HepG2 (cell line): ENCODE measurements around the gene FAM114A2. TPM values are rescaled to one million over a fixed set of nuclear protein-coding genes. Genes with fewer than 3 reads are reported as not detected.
A peak's percentile ranks its signal among the peaks of the same experiment; 100 is the strongest.

Experiments
- ATAC-seq: fragments of 200-7000 bp; cut with Tn5 transposase; 3 replicates; pipeline ENCODE4 v1.9.1; 2020; ENCODE audit warnings: mild to moderate bottlenecking, moderate library complexity
- BruUV-seq: library from RNA; stranded (reverse); fragments of 400-500 nt; replicated peaks from 2 replicates; lab custom pipeline; 2021; lab: Mats Ljungman, UMichigan
- CTCF ChIA-PET: fragments of 300-600 bp; formaldehyde crosslinking; extraction: SDS; loops from one replicate; lab custom pipeline; 2021; ENCODE audit warnings: low total read pairs, inconsistent platforms, low intra/inter-chr PET ratio; lab: Yijun Ruan, JAX
- POLR2A ChIA-PET: fragments of 350-600 bp; sonication (Branson Sonifier 250); formaldehyde crosslinking; loops from one replicate; lab custom pipeline; 2020; ENCODE audit warnings: antibody characterized with exemption, inconsistent platforms; lab: Yijun Ruan, JAX
- DNase-seq: peaks from one replicate; pipeline ENCODE4 v3.0.0-alpha.2; 2015; ENCODE audit warnings: low spot score
- FAIRE-seq: peaks from 3 replicates; lab custom pipeline; 2011; peaks lifted over from hg19 to GRCh38; lab: Jason Lieb, UNC
- H2AFZ ChIP-seq: one replicate; pipeline ENCODE4 v1.6.1; 2011; ENCODE audit warnings: low read length, inconsistent platforms
- H3K27ac ChIP-seq: fragments of 300-600 bp; 3 replicates; pipeline ENCODE4 v1.8.0; 2011; ENCODE audit warnings: mixed run types, mild to moderate bottlenecking, mixed read lengths, low read length, inconsistent platforms; ENCODE audit not compliant: insufficient read depth; ENCODE audit errors: extremely low read length
- H3K27me3 ChIP-seq, 2 experiments: fragments of 200-600 bp in 1 of 2; 2 replicates in 1 of 2; 3 replicates in 1 of 2; pipeline versions ENCODE4 v1.6.0 to v1.8.0; 2011; ENCODE audit warnings: low read length in 2 of 2, mild to moderate bottlenecking in 2 of 2, moderate library complexity in 2 of 2, inconsistent platforms in 1 of 2; ENCODE audit not compliant: insufficient read depth in 2 of 2, control insufficient read depth in 1 of 2
- H3K36me3 ChIP-seq, 2 experiments: fragments of 200-600 bp in 1 of 2; replicated peaks in 1 of 2; 2 replicates in 1 of 2; 3 replicates in 1 of 2; pipeline versions ENCODE4 v1.5.1 to v1.8.0; 2011; ENCODE audit warnings: low read length in 2 of 2, inconsistent platforms in 1 of 2; ENCODE audit not compliant: insufficient read depth in 2 of 2, control insufficient read depth in 1 of 2
- H3K4me1 ChIP-seq: 2 replicates; pipeline ENCODE4 v1.5.1; 2012; ENCODE audit warnings: low read length, inconsistent platforms; ENCODE audit not compliant: insufficient read depth
- H3K4me2 ChIP-seq: 2 replicates; pipeline ENCODE4 v1.6.0; 2011; ENCODE audit warnings: low read depth, low read length, inconsistent platforms
- H3K4me3 ChIP-seq, 3 experiments: fragments of 200-600 bp in 1 of 3; sonication (generic), shearing (Covaris generic) in 1 of 3; replicated peaks in 1 of 3; 2 replicates each; pipeline ENCODE4 v1.5.1; 2011 to 2016; ENCODE audit warnings: low read length in 3 of 3, inconsistent platforms in 2 of 3, low read depth in 2 of 3, mild to moderate bottlenecking in 2 of 3, control low read depth in 1 of 3, mixed read lengths in 1 of 3; ENCODE audit not compliant: insufficient read depth in 1 of 3
- H3K79me2 ChIP-seq: one replicate; pipeline ENCODE4 v1.6.1; 2011; ENCODE audit warnings: low read length, inconsistent platforms; ENCODE audit not compliant: insufficient read depth
- H3K9ac ChIP-seq: 2 replicates; pipeline ENCODE4 v1.6.0; 2011; ENCODE audit warnings: mild to moderate bottlenecking, low read depth, low read length, inconsistent platforms; ENCODE audit not compliant: insufficient read depth
- H3K9me3 ChIP-seq: 2 replicates; pipeline ENCODE4 v1.5.1; 2012; ENCODE audit warnings: mild to moderate bottlenecking, low read length
- H4K20me1 ChIP-seq: 2 replicates; pipeline ENCODE4 v1.6.0; 2011; ENCODE audit warnings: inconsistent platforms, mild to moderate bottlenecking, low read length, moderate library complexity; ENCODE audit not compliant: insufficient read depth
- ATRX ChIP-seq: sonication (generic); formaldehyde crosslinking; IDR thresholded peaks from 2 replicates; pipeline ENCODE4 v1.4.0; 2020; ENCODE audit warnings: missing genetic modification reagents, borderline replicate concordance
- CREB1 ChIP-seq, 2 experiments: fragments of 450-650 bp in 1 of 2; IDR thresholded peaks; 2 replicates each; pipeline ENCODE4 v1.6.1; 2016 to 2017; ENCODE audit warnings: control low read depth in 1 of 2, mild to moderate bottlenecking in 1 of 2, missing compliant biosample characterization in 1 of 2, missing genetic modification characterization in 1 of 2
- HOXA5 ChIP-seq: sonication (generic); formaldehyde crosslinking; IDR thresholded peaks from 2 replicates; pipeline ENCODE4 v1.4.0; 2020; ENCODE audit warnings: missing genetic modification reagents
- KDM5B ChIP-seq: sonication (generic); formaldehyde crosslinking; IDR thresholded peaks from 2 replicates; pipeline ENCODE4 v1.4.0; 2020; ENCODE audit warnings: missing genetic modification reagents, mild to moderate bottlenecking, borderline replicate concordance
- LCORL ChIP-seq, 2 experiments: fragments of 450-650 bp in 1 of 2; sonication (generic) in 1 of 2; formaldehyde crosslinking in 1 of 2; IDR thresholded peaks; 2 replicates each; pipeline versions ENCODE4 v1.5.0 to v1.6.1; 2017 to 2020; ENCODE audit warnings: antibody characterized with exemption in 1 of 2, missing genetic modification reagents in 1 of 2
- NR3C1 ChIP-seq: sonication (generic); formaldehyde crosslinking; IDR thresholded peaks from 2 replicates; pipeline ENCODE4 v1.4.0; 2020; ENCODE audit warnings: missing genetic modification reagents
- NRL ChIP-seq: sonication (generic); formaldehyde crosslinking; IDR thresholded peaks from 2 replicates; pipeline ENCODE4 v1.5.0; 2020; ENCODE audit warnings: missing genetic modification reagents, mild to moderate bottlenecking, moderate library complexity, borderline replicate concordance
- PITX1 ChIP-seq: sonication (generic); formaldehyde crosslinking; IDR thresholded peaks from 2 replicates; pipeline ENCODE4 v1.5.1; 2020; ENCODE audit warnings: mild to moderate bottlenecking, missing genetic modification reagents
- RAD21 ChIP-seq: fragments of 450-650 bp; formaldehyde crosslinking; IDR thresholded peaks from 2 replicates; pipeline ENCODE4 v1.5.0; 2020; ENCODE audit warnings: mild to moderate bottlenecking
- REXO4 ChIP-seq: sonication (generic); formaldehyde crosslinking; IDR thresholded peaks from 2 replicates; pipeline ENCODE4 v1.8.0; 2022; ENCODE audit warnings: missing genetic modification reagents, mild to moderate bottlenecking, borderline replicate concordance
- RFX5 ChIP-seq: IDR thresholded peaks from 2 replicates; pipeline ENCODE4 v1.6.1; 2011; ENCODE audit warnings: low read depth, low read length, improper control_type of control experiment
- STAG1 ChIP-seq: sonication (generic); formaldehyde crosslinking; IDR thresholded peaks from 2 replicates; pipeline ENCODE4 v1.4.0; 2020; ENCODE audit warnings: missing genetic modification reagents
- TOPORS ChIP-seq: sonication (generic); formaldehyde crosslinking; IDR thresholded peaks from 2 replicates; pipeline ENCODE4 v1.8.0; 2023; ENCODE audit warnings: mild to moderate bottlenecking, missing genetic modification reagents
- ZFP82 ChIP-seq: sonication (generic); formaldehyde crosslinking; IDR thresholded peaks from 2 replicates; pipeline ENCODE4 v1.5.1; 2020; ENCODE audit warnings: mild to moderate bottlenecking, missing genetic modification reagents, borderline replicate concordance
- ZNF251 ChIP-seq: sonication (generic); formaldehyde crosslinking; IDR thresholded peaks from 2 replicates; pipeline ENCODE4 v1.9.0; 2021; ENCODE audit warnings: mild to moderate bottlenecking, missing genetic modification reagents
- WGBS: methylation state at CpG from one replicate; pipeline ENCODE4 v1.1.6; 2017; ENCODE audit warnings: low lambda C conversion rate; 5-methylcytosine and 5-hydroxymethylcytosine counted together
- in situ Hi-C: cut with HindIII; loops from 2 replicates; pipeline ENCODE4 v1.10.0; 2017; ENCODE audit warnings: low pct_unique_long_range_greater_than_20kb; ENCODE audit not compliant: extremely low pct_ligation_motif_present
- intact Hi-C: fragments of 100-400 bp; cut with micrococcal nuclease; formaldehyde crosslinking; loops from one replicate; pipeline ENCODE4 v1.10.0; 2022; ENCODE audit not compliant: unreplicated experiment
- polyA plus RNA-seq, 8 experiments: library from polyadenylated mRNA; depleted of rRNA in 3 of 8; stranded (reverse) in 7 of 8; unstranded in 1 of 8; fragments of >200 nt; fragmentation: Illumina TruSeq in 4 of 8; extraction: Trizol in 4 of 8; gene quantifications; 2 replicates each; pipeline versions ENCODE4 v1.2.1 to v1.2.3, GENCODE V29; 2011 to 2016; ENCODE audit warnings: low read depth in 4 of 8, missing spikeins in 1 of 8, mixed read lengths in 1 of 8; ENCODE audit not compliant: insufficient read depth in 1 of 8
- total RNA-seq, 5 experiments: library from RNA; depleted of rRNA; stranded (reverse); fragments of >200 nt; fragmentation: Illumina TruSeq; extraction: Trizol; gene quantifications; 2 replicates each; pipeline ENCODE4 v1.2.3, GENCODE V29; 2016; ENCODE audit warnings: low read depth in 1 of 5
- TF ChIP-seq, protein P1 (sequence below): IDR thresholded peaks from 2 replicates; pipeline ENCODE4 v1.6.1; 2016; ENCODE audit warnings: control low read depth
- TF ChIP-seq, protein P2 (sequence below): sonication (generic); formaldehyde crosslinking; IDR thresholded peaks from 2 replicates; pipeline ENCODE4 v1.8.0; 2022; ENCODE audit warnings: mild to moderate bottlenecking, missing genetic modification reagents, moderate library complexity
- TF ChIP-seq, protein P3 (sequence below): fragments of 450-650 bp; IDR thresholded peaks from 2 replicates; pipeline ENCODE4 v1.6.1; 2017
- TF ChIP-seq, protein P4 (sequence below): sonication (generic); formaldehyde crosslinking; IDR thresholded peaks from 2 replicates; pipeline ENCODE4 v1.8.0; 2022; ENCODE audit warnings: missing genetic modification reagents, mild to moderate bottlenecking, inconsistent platforms, borderline replicate concordance

The FAM114A2 gene
- total and polyA plus RNA-seq, 2 of the 13 experiments (the other 11 are each of a cell fraction or from before 2014, with no cell fraction given): 6.9 to 11.4 TPM

DNA sequence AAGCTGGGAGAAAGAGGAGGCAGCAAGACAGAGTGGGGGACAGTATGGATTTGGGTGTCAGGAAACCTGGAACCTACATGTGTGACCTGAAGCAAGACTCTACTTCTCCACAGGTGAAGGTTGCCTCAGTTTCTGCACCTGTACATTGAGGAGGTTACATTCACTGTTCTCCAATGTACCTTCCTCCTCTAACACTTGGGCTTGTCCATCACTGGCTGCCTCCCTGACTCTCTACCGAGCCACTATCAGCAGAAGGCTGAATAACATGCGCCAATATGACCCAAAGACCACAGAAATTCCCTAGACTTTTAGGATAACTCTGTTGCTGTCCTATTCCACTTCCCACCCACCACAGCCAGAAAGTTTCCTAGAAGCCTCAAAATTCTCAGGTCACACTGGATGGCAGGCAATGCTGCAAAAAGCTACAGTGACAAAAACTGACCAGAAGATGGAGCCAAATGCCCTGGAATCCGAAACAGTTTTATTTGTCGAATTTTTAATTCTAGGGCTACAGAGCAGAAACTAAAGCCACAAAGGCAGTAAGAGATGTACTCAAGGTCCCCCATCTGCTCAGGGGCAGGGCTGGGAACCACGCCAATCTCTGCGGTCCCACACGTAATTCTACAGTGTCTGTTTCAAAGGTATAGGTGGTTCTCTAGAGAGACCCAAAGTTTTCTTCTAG, 64.4 kb downstream of the FAM114A2 start:
- FAIRE-seq (peak; percentile 81), ATAC-seq (peak; percentile 82), DNase-seq (peak; percentile 25)
- H3K9ac ChIP-seq: no peak overlapping the region
- H3K4me2 ChIP-seq: no peak overlapping the region
- no peaks in the 10 kb centered on the region for H3K79me2 ChIP-seq
- no peak overlapping the region for H3K27ac ChIP-seq
- no peaks in the 10 kb centered on the region for H3K36me3 ChIP-seq
- WGBS: 4% methylated on average over 7 of the region's 7 CpGs
- peaks cover 2 to 22% of the 10 kb centered on the region in 2 experiments; a peak in 4 of 5 replicates for H3K27me3 ChIP-seq
- in situ Hi-C loops: loop anchor here (10.0 kb wide), 2 partner anchors 201 to 651 kb away; no protein-coding TSS in a partner anchor
- no TSS peak for BruUV-seq
- H4K20me1 ChIP-seq: no peaks in the 10 kb centered on the region
- no peaks in the 10 kb centered on the region for H3K9me3 ChIP-seq
- ChIA-PET CTCF (interaction anchor here (1.5 to 1.8 kb wide), 3 partner anchors 206 to 666 kb away, joined by 5 to 10 read pairs (median 8); no protein-coding TSS in a partner anchor), POLR2A (no interaction called here)
- H3K4me3 ChIP-seq: no peak overlapping the region
- intact Hi-C loops: loop anchor here (1.0 to 10.0 kb wide), 4 partner anchors 206 to 669 kb away; no protein-coding TSS in a partner anchor
- H3K4me1 ChIP-seq: no peaks in the 10 kb centered on the region
- no peak overlapping the region for H2AFZ ChIP-seq
- TF ChIP-seq HOXA5 (CRISPR knock-in tag) (no peak), KDM5B (CRISPR knock-in tag) (no peak), TOPORS (CRISPR knock-in tag) (no peak), RFX5 (no peak), ATRX (CRISPR knock-in tag) (no peak), CREB1 (IDR thresholded peaks at IDR 0.05) (no peak), CREB1 (CRISPR knock-in tag; IDR thresholded peaks at IDR 0.05) (no peak), LCORL (IDR thresholded peaks at IDR 0.05) (no peak), LCORL (CRISPR knock-in tag; IDR thresholded peaks at IDR 0.05) (no peak), RAD21 (CRISPR knock-in tag) (peak; percentile 43; the same call in 1 of the 2 replicates), PITX1 (CRISPR knock-in tag) (no peak), REXO4 (CRISPR knock-in tag) (no peak), NR3C1 (CRISPR knock-in tag) (no peak), ZNF251 (CRISPR knock-in tag) (no peak), ZFP82 (CRISPR knock-in tag) (no peak), NRL (no peak), STAG1 (CRISPR knock-in tag) (peak; percentile 83)
- TF ChIP-seq, protein P1, sequence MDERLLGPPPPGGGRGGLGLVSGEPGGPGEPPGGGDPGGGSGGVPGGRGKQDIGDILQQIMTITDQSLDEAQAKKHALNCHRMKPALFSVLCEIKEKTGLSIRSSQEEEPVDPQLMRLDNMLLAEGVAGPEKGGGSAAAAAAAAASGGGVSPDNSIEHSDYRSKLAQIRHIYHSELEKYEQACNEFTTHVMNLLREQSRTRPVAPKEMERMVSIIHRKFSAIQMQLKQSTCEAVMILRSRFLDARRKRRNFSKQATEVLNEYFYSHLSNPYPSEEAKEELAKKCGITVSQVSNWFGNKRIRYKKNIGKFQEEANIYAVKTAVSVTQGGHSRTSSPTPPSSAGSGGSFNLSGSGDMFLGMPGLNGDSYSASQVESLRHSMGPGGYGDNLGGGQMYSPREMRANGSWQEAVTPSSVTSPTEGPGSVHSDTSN: no peak
- TF ChIP-seq, protein P2, sequence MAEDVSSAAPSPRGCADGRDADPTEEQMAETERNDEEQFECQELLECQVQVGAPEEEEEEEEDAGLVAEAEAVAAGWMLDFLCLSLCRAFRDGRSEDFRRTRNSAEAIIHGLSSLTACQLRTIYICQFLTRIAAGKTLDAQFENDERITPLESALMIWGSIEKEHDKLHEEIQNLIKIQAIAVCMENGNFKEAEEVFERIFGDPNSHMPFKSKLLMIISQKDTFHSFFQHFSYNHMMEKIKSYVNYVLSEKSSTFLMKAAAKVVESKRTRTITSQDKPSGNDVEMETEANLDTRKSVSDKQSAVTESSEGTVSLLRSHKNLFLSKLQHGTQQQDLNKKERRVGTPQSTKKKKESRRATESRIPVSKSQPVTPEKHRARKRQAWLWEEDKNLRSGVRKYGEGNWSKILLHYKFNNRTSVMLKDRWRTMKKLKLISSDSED: no peak
- TF ChIP-seq, protein P3, sequence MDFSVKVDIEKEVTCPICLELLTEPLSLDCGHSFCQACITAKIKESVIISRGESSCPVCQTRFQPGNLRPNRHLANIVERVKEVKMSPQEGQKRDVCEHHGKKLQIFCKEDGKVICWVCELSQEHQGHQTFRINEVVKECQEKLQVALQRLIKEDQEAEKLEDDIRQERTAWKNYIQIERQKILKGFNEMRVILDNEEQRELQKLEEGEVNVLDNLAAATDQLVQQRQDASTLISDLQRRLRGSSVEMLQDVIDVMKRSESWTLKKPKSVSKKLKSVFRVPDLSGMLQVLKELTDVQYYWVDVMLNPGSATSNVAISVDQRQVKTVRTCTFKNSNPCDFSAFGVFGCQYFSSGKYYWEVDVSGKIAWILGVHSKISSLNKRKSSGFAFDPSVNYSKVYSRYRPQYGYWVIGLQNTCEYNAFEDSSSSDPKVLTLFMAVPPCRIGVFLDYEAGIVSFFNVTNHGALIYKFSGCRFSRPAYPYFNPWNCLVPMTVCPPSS: no peak
- TF ChIP-seq, protein P4, sequence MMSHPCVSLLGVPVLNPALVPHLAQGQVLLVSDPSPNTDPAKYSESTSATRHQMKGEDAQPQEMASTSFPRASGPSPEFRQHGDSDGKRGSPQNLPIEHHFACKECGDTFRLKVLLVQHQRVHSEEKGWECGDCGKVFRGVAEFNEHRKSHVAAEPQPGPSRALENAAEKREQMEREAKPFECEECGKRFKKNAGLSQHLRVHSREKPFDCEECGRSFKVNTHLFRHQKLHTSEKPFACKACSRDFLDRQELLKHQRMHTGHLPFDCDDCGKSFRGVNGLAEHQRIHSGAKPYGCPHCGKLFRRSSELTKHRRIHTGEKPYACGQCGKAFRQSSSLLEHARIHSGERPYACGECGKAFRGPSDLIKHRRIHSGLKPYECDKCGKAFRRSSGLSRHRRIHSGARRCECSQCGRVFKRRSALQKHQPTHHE: no peak
